Inflammatory macrophage (primary cell): ENCODE results near the gene SFMBT1.

Experiments used
- DNase-seq, 2 donors: peaks; one replicate each; pipeline ENCODE4 v3.0.0-alpha.2; 2020 to 2022

SFMBT1 gene

DNA sequence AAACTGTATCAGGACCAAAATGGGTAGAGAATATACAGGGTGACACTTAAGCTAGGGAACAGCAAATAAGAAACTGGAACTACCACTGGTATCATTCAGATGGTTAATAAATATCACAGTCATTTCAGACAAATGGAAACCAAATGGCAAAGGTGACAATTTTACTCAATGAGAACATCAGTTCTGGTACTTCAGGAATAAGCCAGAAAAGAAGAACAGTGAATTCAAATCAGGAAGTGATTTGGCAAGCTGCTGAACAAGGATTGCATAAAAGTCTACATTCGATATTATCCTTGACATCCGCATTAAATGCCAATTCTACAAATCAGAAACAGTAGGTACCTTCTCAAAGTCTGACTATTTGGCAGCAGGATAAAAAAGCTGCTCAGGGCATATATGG, 125.0 kb downstream of the SFMBT1 start:
- DNase-seq: peak; percentile 32 to 72

DNA sequence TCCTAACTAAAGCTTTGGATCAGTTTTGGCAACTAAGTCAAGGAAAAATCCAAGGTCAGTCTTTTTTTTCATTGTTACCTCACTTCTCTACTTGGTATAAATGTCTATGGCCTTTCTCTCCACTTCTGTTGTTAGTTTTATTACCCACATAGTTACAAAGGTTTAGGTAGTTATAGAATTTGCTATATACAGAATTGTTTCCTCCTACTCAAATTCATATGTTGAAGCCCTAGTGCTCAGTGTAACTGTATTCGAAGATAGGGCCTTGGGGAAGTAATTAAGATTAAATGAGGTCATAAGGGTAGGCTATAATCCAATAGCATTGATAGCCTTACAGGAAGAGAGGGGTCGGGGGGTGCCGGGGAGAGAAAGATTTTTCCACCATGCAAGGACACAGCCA, 128.8 kb downstream of the SFMBT1 start:
- no peak for DNase-seq

DNA sequence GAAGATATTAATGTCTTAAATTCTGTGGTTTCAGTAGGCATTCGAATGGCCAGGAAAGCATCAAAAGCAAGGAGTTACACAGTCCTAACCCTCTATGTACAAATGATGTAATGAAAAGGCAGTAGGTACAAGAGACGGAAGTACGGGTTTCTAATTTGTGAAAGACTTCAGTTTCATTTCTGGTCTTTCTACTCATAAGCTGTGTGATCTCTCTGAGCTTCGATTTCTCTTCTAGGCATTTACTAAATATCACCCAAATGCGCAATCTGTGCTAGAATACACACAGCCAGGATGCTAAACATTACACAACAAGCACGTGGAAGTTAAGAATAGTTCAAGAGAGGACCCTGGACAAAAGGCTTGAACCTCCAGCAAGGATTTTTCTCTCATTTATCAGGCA, 130.6 kb downstream of the SFMBT1 start:
- DNase-seq: peak; percentile 45 to 73

DNA sequence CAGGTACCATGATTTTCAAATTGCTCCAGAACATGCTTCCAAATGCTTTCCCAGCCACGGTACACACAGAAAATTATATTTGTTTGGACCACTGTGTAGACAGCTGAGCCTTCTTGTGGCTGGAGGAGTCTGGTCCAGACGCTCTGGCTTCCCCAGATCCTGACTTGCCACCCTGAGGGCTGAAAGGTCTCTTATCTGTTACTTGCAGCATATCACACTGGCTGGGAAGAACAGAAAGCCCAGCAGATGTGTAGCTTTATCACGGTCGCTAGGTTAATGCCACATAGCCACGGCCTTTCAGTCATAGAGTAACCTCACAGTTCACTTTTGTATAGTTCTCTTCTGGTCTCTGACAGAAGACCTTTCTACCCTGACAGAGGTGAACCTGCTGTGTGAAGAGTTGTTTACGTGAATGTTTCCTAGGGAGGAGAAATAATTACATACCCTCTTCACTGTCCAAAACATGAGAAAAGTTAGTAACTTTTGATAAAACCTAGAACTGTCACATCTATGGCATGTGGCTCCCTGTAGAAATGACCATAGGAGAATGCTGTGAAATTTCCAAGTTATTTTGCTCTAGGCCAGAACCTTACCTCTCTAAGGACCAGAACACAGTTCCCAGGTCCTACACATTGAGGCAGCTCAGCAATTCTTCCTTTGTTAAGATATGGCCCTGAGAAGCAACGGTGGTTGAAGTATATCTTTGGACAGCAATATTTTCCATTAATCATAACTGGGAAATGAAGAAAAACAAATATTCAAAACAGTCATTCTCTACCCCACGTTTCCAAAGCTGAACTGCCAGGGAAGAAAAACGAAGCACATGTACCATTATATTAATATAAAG, 132.8 kb downstream of the SFMBT1 start:
- no peak for DNase-seq

DNA sequence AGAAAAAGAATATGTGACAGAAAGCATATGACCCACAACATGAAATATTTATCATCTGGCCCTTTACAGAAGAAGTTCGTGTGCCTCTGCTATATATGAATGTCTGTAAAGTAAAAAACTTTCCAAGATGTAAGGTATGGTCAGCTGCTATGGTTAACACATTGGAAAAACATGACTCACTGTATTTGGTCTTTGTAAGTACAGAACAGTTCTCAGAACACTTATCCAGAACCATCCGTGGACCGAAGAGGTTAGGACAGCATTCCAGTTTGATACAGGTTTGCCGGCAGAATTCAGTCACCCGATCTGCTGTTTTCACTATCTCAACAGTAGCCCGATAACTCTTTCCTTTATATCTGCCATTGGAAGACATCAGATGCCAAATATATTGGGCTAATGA, 135.1 kb downstream of the SFMBT1 start:
- no peak for DNase-seq

DNA sequence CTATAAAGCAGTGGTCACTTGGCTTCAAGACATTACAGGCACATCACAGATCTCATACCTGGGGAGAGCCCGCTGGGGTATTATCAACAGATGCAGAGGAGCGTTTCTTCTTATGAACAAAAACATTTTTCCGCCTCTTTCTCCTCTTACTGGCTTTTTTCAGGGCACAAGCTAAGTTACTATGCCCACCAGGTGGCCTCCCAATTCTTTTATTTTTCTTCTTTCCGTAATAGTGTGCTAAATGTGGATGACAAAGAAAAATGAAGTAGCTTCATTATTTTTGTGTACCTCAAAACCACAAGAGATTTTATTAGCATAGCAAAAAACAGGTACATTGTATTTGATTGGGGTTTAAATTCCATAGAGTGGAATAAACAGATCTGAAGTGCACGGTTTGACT, 138.4 kb downstream of the SFMBT1 start:
- no peak for DNase-seq

DNA sequence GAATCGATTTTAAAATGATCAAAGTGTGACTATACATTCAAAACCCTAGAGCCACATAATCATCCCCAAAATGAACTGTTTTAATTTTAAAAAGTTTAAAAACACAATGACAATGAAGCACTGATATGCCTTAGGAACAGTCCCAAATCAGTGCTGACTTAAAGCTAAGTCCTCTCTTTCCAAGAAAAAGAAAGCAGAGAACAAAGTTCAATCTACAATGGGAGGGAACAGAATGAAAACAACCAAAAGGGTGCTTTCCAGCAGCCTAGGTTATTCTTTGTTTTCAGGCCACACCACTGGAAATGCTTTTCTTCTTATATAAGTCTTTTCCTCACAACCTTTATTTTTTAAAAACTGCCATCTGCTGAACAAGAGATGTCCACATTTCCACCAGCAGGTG, 141.3 kb downstream of the SFMBT1 start:
- DNase-seq: no peak

DNA sequence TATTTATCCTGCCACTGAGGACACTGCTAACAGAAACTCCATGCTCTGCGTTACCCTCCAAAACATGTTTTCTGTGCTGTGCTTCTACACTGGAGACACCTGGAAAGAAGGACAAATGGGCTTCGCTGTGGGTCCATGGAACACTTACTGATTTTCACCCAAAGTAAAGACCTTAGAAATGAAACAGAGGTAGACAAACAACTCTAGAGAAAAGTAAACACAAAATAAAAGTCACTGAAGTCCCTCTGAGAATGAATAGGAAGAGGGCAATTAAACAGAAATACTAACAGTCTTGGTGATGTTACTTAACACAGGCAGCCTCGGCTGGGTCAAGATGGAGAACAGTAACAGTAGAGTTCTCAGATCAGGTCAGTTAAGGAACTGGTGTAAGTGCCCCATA, 141.9 kb downstream of the SFMBT1 start:
- DNase-seq: no peak

DNA sequence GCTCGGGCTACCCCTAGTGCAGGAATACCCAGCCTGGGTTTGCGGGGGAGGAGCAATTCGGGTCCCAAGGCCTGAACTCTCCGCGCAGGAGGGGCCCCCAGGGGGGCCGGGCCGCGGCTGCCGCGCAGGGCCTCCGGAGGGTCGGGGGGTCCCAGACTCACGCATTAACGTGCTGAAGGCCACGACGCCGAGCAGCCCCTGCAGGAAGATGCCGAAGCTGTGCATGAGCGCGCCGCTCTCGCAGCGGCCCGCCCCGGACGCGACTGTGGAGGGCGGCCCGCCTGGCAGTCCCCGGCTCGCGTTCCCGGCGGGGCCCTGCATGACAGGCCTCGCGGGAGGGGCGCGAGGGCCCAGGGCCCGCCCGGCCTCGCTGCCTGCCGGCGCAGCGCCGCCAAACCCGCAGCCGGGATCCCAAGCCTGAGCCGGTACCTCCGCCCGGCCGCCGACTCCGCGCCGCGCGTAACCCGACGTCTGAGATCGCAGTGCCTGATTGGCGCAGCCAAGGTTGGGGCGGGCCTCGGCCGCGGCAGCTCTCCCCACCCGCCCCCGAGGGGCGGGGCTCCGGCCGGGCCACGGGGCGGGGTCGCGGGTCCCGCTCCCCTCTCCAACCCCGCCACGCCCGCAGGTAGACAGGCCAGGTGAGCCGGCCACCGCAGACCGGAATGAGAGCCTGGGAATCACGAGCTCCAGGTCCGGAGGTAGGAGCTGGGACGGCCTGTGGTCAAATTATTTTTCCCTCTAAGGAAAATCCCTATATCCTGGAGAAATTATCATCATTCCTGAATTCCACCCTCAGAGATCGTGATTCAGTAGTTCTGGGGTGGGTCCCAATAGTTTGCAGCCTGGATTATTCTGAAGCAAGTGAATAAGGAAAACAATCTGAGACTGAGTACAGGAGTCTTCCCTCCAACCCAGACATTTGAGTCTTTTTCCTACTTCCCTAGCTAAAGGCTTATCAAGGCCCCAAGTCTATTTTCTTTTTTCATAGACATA, 148.4 kb downstream of the SFMBT1 start, which contains the start of gene STIMATE:
STIMATE (minus strand) TSS at position 419 of the 993 bp plus-strand sequence; CDS start at position 321, 98 bp downstream.
- DNase-seq: peak; percentile 84 to 87

DNA sequence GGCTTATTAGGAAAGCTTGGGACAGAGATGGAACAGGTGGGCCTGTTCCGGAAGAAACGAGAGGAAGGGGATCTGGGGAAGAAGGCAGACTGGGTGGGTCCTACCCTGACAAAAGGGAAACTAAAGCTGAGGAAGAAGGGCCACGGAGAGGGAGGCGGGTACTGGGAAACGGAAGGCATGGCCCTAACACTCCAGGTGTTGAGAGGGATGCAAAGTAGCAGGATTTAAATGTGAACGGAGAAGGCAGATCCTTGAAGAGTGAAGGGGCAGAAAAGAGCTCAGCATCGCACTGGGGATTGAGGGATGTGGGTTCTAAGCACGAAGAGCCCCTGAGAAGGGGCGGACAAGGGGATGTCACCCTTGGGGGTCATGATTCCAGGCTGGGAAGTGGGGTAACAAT, 149.3 kb downstream of the SFMBT1 start:
- DNase-seq: no peak

DNA sequence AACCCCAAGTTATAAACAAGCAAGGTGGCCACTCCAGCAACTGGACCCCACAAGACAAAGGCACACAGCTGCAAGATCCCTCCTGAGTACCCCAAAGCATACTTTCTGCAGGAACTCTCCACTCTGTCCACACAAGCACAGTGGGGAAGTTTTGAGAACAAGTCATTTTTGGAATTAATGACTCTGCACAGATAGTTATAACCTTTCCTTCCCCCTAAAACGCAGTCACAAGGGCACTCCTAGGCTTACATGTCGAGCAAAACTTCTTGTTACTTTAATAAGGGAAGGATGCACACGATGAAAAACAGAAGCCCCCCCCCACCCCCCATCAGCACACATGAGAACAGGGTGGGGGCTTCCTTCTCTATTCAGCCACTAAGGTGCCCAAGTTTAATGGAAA, 149.7 kb downstream of the SFMBT1 start:
- peak in 1 of 2 donors; percentile 11 for DNase-seq

DNA sequence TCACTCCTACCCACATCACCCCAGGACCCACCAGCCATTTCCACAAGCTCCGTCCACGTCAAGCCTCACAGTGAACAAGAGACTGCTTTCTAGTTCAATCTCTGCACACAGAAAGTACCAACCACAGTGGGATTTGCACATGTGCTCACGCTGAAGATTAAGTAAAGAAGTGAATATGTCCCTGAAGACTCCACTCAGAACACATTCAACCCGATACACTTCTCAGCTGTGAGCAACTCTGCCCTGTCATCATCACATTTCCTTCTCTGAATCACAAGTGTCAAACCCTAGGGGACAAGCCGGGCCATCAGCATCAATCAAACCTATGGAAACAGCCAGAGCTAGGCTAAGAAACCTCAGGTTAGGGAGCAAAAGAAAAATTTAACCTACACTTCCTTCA, 150.5 kb downstream of the SFMBT1 start:
- peak in 1 of 2 donors; percentile 31 for DNase-seq

DNA sequence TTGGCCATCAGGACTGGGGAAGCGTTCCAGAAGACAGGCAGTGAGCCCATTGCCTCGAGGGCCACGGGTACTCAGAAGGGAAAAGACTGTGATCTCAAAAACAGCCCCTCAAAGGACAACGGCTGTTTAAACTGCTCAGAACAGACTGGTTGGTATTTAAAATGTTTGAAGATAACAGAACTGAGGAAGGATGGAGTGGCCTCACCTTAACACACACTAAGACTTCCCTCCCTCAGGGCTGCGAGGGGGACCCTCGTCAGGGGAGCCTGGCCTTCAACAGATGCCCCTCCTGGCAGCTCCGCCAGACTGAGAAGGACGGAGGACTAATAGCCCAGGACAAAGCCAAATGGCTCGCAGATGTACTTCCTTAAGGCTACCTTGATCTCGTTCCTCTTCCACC, 151.1 kb downstream of the SFMBT1 start:
- DNase-seq: no peak

DNA sequence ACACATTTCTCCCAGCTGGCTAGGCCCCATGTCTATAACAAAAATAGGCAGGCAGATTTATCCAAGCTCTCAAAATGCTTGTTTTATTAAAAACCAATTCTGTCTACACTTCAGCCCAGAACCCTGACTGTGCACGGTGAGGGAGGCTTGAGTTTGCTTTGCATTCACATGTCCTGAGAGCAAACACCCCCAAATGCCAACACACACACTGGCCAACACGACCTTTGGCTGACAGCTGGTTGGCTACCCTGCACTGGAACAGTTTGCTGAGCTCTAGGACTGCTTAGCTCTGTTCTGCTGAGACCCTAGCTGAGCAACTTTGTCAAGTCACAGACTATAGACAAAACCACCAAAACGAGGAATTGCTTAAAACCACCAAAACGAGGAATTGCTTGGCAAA, 152.2 kb downstream of the SFMBT1 start:
- peak in 1 of 2 donors; percentile 16 for DNase-seq

DNA sequence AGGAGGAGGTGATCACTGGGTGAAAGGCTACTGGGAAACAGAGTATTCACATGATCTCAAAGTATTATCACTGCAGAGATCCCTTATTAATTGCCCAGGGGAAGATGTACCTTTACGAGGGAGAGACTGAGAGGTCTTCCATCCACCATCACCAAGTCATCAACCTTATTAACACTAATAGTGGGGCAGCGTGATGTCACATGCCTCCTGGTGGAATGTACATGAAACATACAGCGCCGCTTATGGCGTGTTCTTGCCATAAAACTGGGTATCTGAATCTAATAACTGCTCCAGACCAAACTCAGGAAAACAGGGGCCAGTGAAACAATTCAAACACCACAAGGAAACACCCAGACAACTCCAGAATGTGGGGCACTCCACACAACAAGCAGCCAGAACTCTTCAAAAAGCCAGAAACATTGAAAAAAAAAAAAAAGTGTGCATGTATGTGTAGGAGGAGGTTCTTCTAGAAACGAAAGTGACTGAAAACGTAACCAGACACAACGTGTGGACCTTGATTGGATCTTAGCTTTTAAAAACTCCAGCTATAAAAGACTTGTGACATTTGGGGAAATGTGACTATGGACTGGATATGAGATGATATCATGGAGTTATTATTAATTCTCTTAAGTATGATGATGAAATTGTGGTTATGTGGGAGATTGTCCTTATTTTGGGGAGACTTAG, 153.1 kb downstream of the SFMBT1 start:
- DNase-seq: peak; percentile 84

DNA sequence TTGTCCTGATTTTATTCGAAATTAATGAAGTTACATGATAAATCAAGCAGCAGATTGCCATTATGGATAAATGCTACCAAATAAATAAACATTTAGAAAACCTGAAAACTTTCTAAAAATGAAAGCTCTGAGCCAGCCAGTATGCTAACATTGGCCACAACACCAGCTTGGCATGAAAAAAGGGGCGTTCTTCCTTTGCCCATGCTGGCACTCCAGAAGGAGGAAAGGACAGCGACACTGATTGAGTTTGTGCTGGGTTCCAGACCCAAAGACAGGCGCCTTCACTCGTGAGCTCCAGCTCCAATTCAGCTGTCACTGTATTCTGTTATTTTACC, 153.6 kb downstream of the SFMBT1 start:
- no peak for DNase-seq

DNA sequence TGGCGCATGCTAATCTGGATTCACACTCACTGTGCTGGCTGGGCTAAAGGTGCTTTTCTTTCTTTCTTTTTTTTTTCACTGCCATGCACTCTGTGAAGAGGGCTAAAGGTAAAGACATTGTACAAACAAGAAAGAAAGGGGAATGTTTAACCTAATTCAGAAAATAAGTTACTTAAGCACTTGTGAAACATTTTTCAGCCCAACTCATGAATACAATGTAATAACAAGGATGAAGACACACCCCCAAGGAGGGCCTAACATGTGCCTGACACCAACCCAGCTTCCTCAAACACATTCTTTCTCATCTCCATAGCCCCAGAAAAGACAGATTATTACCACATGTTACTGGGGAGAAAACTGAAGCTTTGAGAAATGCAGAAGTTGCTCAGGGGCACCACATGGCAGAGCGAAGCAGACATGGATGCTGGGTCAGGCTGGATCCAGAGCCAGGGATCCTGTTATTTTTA, 154.2 kb downstream of the SFMBT1 start:
- DNase-seq: peak; percentile 93 to 98

DNA sequence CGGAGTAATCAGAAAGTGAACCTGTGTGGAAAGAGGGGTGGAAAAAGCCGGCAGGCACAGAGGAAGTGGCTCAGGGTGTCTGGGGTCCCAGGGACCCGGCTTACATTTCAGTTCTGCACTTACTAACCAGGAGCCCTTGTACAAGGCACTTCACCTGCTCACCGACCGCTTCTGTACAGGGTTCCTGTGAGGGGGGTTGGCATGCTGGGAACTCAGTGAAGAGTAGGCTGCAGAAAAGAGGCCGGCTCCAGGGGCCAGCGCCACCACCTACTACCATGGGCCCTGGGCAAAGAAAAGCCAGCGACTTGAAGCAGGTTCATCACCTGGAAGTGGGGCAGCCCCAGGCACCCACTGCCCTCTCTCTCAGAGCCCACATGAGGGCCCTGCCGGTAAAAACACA, 154.7 kb downstream of the SFMBT1 start:
- DNase-seq: no peak

DNA sequence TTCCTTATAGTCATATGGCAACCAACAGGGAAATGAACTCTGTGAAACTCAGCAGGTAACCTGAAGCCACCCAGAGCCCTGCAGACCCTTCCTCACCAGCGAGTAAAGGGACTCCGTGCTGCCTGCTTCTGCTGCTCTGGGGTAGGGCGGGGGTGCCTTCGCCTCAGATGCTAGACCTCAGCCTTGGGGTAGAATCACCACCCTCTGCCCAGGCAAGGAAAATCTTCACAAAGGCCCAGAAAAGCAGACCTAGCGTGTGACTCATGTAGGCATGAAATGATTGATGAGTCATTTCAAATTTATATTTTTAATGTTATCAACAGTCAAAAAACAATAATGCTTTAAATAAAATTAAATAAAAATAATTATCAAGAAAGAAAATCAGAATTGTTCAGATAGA, 155.1 kb downstream of the SFMBT1 start:
- peak; percentile 20 to 49 for DNase-seq

DNA sequence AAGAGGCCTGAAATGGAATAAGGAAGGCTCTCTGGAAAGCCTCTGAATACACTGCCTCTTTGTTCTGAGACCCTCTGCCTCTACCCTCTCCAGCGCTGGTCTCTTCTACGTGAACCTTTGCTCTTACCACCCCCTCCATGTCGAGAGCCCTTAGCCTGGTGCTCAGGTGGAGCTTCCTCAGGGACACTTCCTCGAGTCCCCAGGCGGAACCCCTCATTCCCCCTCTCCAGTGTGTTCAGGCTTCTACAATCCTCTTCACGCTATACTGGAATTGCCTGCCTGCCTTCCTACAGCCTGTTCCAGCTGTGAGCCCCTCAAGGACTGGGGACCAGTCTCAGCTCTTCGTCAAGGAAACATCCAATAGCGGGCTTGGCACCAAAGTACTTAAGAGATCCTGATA, 156.0 kb downstream of the SFMBT1 start:
- no peak for DNase-seq

DNA sequence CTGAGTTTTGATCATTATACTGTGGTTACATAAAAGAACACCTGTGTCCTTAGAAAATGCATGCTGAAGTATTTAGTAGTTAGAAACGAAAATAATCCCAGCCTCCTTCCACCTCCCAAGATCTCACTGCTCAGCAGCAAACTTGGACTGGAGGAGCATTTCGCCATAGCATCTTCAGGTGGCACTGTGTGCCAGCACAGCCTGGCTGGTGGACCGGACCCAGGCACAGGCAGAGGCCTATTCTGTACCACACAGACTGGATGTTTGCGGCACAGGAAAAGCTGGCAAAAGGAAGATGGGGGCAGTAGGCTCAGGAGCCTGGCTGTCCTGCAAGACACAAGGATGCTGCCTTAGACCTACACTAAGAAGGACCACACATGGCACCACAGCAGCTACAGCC, 158.7 kb downstream of the SFMBT1 start:
- DNase-seq: no peak

DNA sequence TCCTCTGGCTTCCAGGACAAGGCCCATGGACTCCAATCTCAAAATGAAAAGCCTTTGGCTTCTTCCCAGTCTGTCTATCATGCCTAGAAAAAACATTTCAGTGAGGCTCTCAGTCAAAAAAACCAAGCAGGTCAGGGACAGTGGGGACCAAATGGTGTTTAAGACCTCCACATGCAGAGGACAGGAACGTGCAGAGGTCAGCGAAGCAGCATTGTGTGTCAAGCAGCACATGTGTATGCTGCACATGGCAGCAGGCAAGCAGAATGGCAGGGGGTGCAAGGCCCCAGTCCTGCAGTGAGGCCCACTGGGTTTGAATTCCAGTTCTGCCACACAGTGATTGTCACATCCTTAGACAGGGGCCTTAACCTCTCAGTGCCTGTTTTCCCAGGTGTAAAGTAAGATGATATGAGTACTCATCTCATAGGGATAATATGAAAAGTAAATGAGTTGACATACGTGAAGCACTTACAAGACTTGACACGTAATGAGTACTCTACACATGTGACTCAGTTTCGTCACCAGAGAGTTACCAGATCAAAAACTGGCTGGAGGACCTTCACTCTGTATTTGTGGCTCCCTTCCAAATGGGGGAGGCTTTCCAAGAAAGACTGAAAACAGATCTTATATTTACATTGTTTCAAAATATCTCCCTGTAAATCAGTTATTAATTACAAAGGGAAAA, 159.7 kb downstream of the SFMBT1 start:
- DNase-seq: no peak
